C4-2B (cell line): ENCODE data around the gene FMNL2.

Experiments used
- CTCF ChIP-seq: fragments of 450-650 bp; conservative IDR thresholded peaks from 2 replicates; pipeline ENCODE4 v1.5.1; 2017; ENCODE audit warnings: mild to moderate bottlenecking
- ZFX ChIP-seq: fragments of 450-650 bp; IDR thresholded peaks from 2 replicates; pipeline ENCODE4 v1.6.1; 2017

GRCh38 chr2:152577579-152577978 is 242.6 kb downstream of the FMNL2 start:
- TF ChIP-seq CTCF (no peak), ZFX (no peak)
